Stimulated activated naive CD4-positive, alpha-beta T cell treated with Interleukin-2 at 50 U/mL for 16 hours (primary cell): ENCODE data around the gene BCL11B.

Source experiments
- DNase-seq: peaks from one replicate; lab custom pipeline; 2025; lab: John Stamatoyannopoulos, UW

BCL11B gene

GRCh38 chr14:99286761-99287160, 14.8 kb upstream of the BCL11B start:
- no peak for DNase-seq

- DNase-seq = no peak
Observed at GRCh38 chr14:99284254-99285004, 12.4 kb upstream of the BCL11B start.

- no peak for DNase-seq
Observed at GRCh38 chr14:99282261-99283050, 10.5 kb upstream of the BCL11B start.

- DNase-seq = no peak
Observed at GRCh38 chr14:99281396-99281795, 9.4 kb upstream of the BCL11B start.

GRCh38 chr14:99280852-99281251, 8.9 kb upstream of the BCL11B start:
- DNase-seq = no peak

- DNase-seq = no peak
Observed at GRCh38 chr14:99280066-99280731, 8.2 kb upstream of the BCL11B start.

GRCh38 chr14:99278836-99279235, 6.8 kb upstream of the BCL11B start:
- DNase-seq = no peak

GRCh38 chr14:99277530-99277929, 5.5 kb upstream of the BCL11B start:
- no peak for DNase-seq

GRCh38 chr14:99276482-99276881, 4.5 kb upstream of the BCL11B start:
- DNase-seq = no peak

- DNase-seq = no peak
Observed at GRCh38 chr14:99275222-99275584, 3.2 kb upstream of the BCL11B start.

GRCh38 chr14:99274346-99275221, 2.6 kb upstream of the BCL11B start:
- DNase-seq = peak; percentile 66

GRCh38 chr14:99273766-99274345, 1.9 kb upstream of the BCL11B start:
- peak; percentile 28 for DNase-seq

GRCh38 chr14:99272899-99273765, 1.1 kb upstream of the BCL11B start:
- peak; percentile 55 for DNase-seq

GRCh38 chr14:99272632-99272898, 568 bp upstream of the BCL11B start:
- DNase-seq = no peak

GRCh38 chr14:99271221-99271941, 616 bp downstream of the BCL11B start:
- DNase-seq = no peak

- DNase-seq = peak; percentile 43
Observed at GRCh38 chr14:99270458-99271220, 1.4 kb downstream of the BCL11B start.

GRCh38 chr14:99268810-99269707, 2.9 kb downstream of the BCL11B start:
- no peak for DNase-seq
